Fibroblast of skin of abdomen (primary cell): ENCODE measurements around the gene PCDHGA7.
"Not testable (repeated sequence)": the region's sequence is repeated elsewhere in the genome, so short reads cannot be mapped to it uniquely, and the experiment has no call there.

Experiments
- DNase-seq: peaks from one replicate; pipeline ENCODE4 v3.0.0-alpha.2; 2013

The PCDHGA7 gene

GRCh38 chr5:141430332-141431113 lies 48.0 kb downstream of the PCDHGA7 start, which contains the start of gene PCDHGA12:
Gene PCDHGA12 (plus strand): TSS chr5:141430507. CDS start chr5:141430760, 253 bp downstream.
- DNase-seq, result peak; percentile 90

- DNase-seq, result peak; percentile 44
These were observed 48.7 kb downstream of the PCDHGA7 start for GRCh38 chr5:141431286-141431685.

- not testable (repeated sequence) for DNase-seq
These were observed 49.8 kb downstream of the PCDHGA7 start for GRCh38 chr5:141432308-141432707.

GRCh38 chr5:141432726-141433125 lies 50.2 kb downstream of the PCDHGA7 start:
- DNase-seq, result not testable (repeated sequence)

GRCh38 chr5:141434006-141434405 lies 51.5 kb downstream of the PCDHGA7 start:
- no peak for DNase-seq
